HepG2 (cell line): ENCODE data around the gene SNUPN. TPM values are rescaled to one million over a fixed set of nuclear protein-coding genes. Genes with fewer than 3 reads are reported as not detected.

Source experiments
- BATF2 ChIP-seq: sonication (generic); formaldehyde crosslinking; IDR thresholded peaks from 2 replicates; pipeline ENCODE4 v1.8.0; 2022; ENCODE audit warnings: mild to moderate bottlenecking, missing genetic modification reagents, moderate library complexity
- EHMT2 ChIP-seq: fragments of 200-600 bp; sonication (generic); IDR thresholded peaks from 2 replicates; pipeline ENCODE4 v1.7.0; 2017; ENCODE audit warnings: antibody characterized with exemption, low read depth, low read length, borderline replicate concordance
- HDAC1 ChIP-seq: sonication (generic); formaldehyde crosslinking; IDR thresholded peaks from 2 replicates; pipeline ENCODE4 v1.5.1; 2020; ENCODE audit warnings: mild to moderate bottlenecking, missing genetic modification reagents
- MAFG ChIP-seq: sonication (generic); formaldehyde crosslinking; IDR thresholded peaks from 2 replicates; pipeline ENCODE4 v1.5.1; 2020; ENCODE audit warnings: mild to moderate bottlenecking, missing genetic modification reagents
- NR2F1 ChIP-seq, 2 experiments: fragments of 450-650 bp in 1 of 2; formaldehyde crosslinking in 1 of 2; IDR thresholded peaks; 2 replicates each; pipeline versions ENCODE4 v1.5.0 to v1.6.1; 2016 to 2020; ENCODE audit warnings: mild to moderate bottlenecking in 1 of 2, missing compliant biosample characterization in 1 of 2, missing genetic modification reagents in 1 of 2, moderate library complexity in 1 of 2
- PHF8 ChIP-seq: sonication (generic); formaldehyde crosslinking; IDR thresholded peaks from 2 replicates; pipeline ENCODE4 v1.5.0; 2020; ENCODE audit warnings: missing genetic modification reagents
- TERF1 ChIP-seq: sonication (generic); formaldehyde crosslinking; IDR thresholded peaks from 2 replicates; pipeline ENCODE4 v1.8.0; 2022; ENCODE audit warnings: mild to moderate bottlenecking, missing genetic modification reagents, moderate library complexity
- ZNF317 ChIP-seq: sonication (generic); formaldehyde crosslinking; IDR thresholded peaks from 2 replicates; pipeline ENCODE4 v1.5.0; 2020; ENCODE audit warnings: mild to moderate bottlenecking, missing genetic modification reagents
- ZNF496 ChIP-seq: sonication (generic); formaldehyde crosslinking; IDR thresholded peaks from 2 replicates; pipeline ENCODE4 v1.8.1; 2023; ENCODE audit warnings: mild to moderate bottlenecking, moderate library complexity, missing genetic modification reagents; ENCODE audit not compliant: insufficient replicate concordance
- ZNF501 ChIP-seq: sonication (generic); formaldehyde crosslinking; IDR thresholded peaks from 2 replicates; pipeline ENCODE4 v1.5.1; 2020; ENCODE audit warnings: mild to moderate bottlenecking, moderate library complexity, missing genetic modification reagents
- ZNF546 ChIP-seq: sonication (generic); formaldehyde crosslinking; conservative IDR thresholded peaks from 2 replicates; pipeline ENCODE4 v1.8.1; 2023; ENCODE audit warnings: mild to moderate bottlenecking, missing genetic modification reagents
- ZNF879 ChIP-seq: sonication (generic); formaldehyde crosslinking; IDR thresholded peaks from 2 replicates; pipeline ENCODE4 v1.8.1; 2023; ENCODE audit warnings: missing genetic modification reagents
- polyA plus RNA-seq, 8 experiments: library from polyadenylated mRNA; depleted of rRNA in 3 of 8; stranded (reverse) in 7 of 8; unstranded in 1 of 8; fragments of >200 nt; fragmentation: Illumina TruSeq in 4 of 8; extraction: Trizol in 4 of 8; gene quantifications; 2 replicates each; pipeline versions ENCODE4 v1.2.1 to v1.2.3, GENCODE V29; 2011 to 2016; ENCODE audit warnings: low read depth in 4 of 8, missing spikeins in 1 of 8, mixed read lengths in 1 of 8; ENCODE audit not compliant: insufficient read depth in 1 of 8
- total RNA-seq, 5 experiments: library from RNA; depleted of rRNA; stranded (reverse); fragments of >200 nt; fragmentation: Illumina TruSeq; extraction: Trizol; gene quantifications; 2 replicates each; pipeline ENCODE4 v1.2.3, GENCODE V29; 2016; ENCODE audit warnings: low read depth in 1 of 5
- TF ChIP-seq, protein P1 (sequence below): sonication (generic); formaldehyde crosslinking; IDR thresholded peaks from 2 replicates; pipeline ENCODE4 v1.8.0; 2022; ENCODE audit warnings: missing genetic modification reagents, mild to moderate bottlenecking, moderate library complexity, borderline replicate concordance
- TF ChIP-seq, protein P2 (sequence below): sonication (generic); formaldehyde crosslinking; IDR thresholded peaks from 2 replicates; pipeline ENCODE4 v1.5.0; 2020; ENCODE audit warnings: mild to moderate bottlenecking, low read depth, missing genetic modification reagents, borderline replicate concordance
- TF ChIP-seq, protein P3 (sequence below): sonication (generic); formaldehyde crosslinking; IDR thresholded peaks from 2 replicates; pipeline ENCODE4 v1.4.0; 2020; ENCODE audit warnings: mild to moderate bottlenecking, missing genetic modification reagents
- TF ChIP-seq, protein P4 (sequence below): sonication (generic); formaldehyde crosslinking; IDR thresholded peaks from 2 replicates; pipeline ENCODE4 v1.9.0; 2021; ENCODE audit warnings: mild to moderate bottlenecking, missing genetic modification reagents

SNUPN gene
- total and polyA plus RNA-seq, 2 of the 13 experiments (the other 11 are each of a cell fraction or from before 2014, with no cell fraction given): 9.0 to 16.4 TPM

GRCh38 chr15:75578948-75579920 is 46.3 kb downstream of the SNUPN start, which contains the start of gene PTPN9 (continued):
- TF ChIP-seq, protein P1, sequence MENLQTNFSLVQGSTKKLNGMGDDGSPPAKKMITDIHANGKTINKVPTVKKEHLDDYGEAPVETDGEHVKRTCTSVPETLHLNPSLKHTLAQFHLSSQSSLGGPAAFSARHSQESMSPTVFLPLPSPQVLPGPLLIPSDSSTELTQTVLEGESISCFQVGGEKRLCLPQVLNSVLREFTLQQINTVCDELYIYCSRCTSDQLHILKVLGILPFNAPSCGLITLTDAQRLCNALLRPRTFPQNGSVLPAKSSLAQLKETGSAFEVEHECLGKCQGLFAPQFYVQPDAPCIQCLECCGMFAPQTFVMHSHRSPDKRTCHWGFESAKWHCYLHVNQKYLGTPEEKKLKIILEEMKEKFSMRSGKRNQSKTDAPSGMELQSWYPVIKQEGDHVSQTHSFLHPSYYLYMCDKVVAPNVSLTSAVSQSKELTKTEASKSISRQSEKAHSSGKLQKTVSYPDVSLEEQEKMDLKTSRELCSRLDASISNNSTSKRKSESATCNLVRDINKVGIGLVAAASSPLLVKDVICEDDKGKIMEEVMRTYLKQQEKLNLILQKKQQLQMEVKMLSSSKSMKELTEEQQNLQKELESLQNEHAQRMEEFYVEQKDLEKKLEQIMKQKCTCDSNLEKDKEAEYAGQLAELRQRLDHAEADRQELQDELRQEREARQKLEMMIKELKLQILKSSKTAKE (CRISPR knock-in tag): no peak
- TF ChIP-seq ZNF879 (CRISPR knock-in tag) (no peak), EHMT2 (no peak), HDAC1 (CRISPR knock-in tag) (peak; percentile 56), MAFG (no peak), PHF8 (CRISPR knock-in tag) (peak; percentile 45), BATF2 (CRISPR knock-in tag) (no peak), TERF1 (no peak), ZNF501 (no peak), ZNF496 (CRISPR knock-in tag) (no peak), ZNF317 (CRISPR knock-in tag) (no peak), NR2F1 (CRISPR knock-in tag; IDR thresholded peaks at IDR 0.05) (no peak), ZNF546 (CRISPR knock-in tag) (no peak; the same call in 1 of the 2 replicates)
- TF ChIP-seq, protein P2, sequence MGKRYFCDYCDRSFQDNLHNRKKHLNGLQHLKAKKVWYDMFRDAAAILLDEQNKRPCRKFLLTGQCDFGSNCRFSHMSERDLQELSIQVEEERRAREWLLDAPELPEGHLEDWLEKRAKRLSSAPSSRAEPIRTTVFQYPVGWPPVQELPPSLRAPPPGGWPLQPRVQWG (CRISPR knock-in tag): no peak
- TF ChIP-seq, protein P3, sequence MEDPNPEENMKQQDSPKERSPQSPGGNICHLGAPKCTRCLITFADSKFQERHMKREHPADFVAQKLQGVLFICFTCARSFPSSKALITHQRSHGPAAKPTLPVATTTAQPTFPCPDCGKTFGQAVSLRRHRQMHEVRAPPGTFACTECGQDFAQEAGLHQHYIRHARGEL (CRISPR knock-in tag): peak; percentile 87; the same call in 1 of the 2 replicates
- TF ChIP-seq, protein P4, sequence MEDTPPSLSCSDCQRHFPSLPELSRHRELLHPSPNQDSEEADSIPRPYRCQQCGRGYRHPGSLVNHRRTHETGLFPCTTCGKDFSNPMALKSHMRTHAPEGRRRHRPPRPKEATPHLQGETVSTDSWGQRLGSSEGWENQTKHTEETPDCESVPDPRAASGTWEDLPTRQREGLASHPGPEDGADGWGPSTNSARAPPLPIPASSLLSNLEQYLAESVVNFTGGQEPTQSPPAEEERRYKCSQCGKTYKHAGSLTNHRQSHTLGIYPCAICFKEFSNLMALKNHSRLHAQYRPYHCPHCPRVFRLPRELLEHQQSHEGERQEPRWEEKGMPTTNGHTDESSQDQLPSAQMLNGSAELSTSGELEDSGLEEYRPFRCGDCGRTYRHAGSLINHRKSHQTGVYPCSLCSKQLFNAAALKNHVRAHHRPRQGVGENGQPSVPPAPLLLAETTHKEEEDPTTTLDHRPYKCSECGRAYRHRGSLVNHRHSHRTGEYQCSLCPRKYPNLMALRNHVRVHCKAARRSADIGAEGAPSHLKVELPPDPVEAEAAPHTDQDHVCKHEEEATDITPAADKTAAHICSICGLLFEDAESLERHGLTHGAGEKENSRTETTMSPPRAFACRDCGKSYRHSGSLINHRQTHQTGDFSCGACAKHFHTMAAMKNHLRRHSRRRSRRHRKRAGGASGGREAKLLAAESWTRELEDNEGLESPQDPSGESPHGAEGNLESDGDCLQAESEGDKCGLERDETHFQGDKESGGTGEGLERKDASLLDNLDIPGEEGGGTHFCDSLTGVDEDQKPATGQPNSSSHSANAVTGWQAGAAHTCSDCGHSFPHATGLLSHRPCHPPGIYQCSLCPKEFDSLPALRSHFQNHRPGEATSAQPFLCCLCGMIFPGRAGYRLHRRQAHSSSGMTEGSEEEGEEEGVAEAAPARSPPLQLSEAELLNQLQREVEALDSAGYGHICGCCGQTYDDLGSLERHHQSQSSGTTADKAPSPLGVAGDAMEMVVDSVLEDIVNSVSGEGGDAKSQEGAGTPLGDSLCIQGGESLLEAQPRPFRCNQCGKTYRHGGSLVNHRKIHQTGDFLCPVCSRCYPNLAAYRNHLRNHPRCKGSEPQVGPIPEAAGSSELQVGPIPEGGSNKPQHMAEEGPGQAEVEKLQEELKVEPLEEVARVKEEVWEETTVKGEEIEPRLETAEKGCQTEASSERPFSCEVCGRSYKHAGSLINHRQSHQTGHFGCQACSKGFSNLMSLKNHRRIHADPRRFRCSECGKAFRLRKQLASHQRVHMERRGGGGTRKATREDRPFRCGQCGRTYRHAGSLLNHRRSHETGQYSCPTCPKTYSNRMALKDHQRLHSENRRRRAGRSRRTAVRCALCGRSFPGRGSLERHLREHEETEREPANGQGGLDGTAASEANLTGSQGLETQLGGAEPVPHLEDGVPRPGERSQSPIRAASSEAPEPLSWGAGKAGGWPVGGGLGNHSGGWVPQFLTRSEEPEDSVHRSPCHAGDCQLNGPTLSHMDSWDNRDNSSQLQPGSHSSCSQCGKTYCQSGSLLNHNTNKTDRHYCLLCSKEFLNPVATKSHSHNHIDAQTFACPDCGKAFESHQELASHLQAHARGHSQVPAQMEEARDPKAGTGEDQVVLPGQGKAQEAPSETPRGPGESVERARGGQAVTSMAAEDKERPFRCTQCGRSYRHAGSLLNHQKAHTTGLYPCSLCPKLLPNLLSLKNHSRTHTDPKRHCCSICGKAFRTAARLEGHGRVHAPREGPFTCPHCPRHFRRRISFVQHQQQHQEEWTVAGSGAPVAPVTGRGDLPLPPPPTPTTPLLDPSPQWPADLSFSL (CRISPR knock-in tag): no peak
